Epidermal melanocyte (primary cell): ENCODE measurements around the gene TMEM132D.

Experiments
- DNase-seq: peaks from one replicate; pipeline ENCODE4 v3.0.0; 2011; ENCODE audit warnings: low spot score; ENCODE audit not compliant: insufficient read length

Gene TMEM132D

GRCh38 chr12:129446696-129447095 is 457.1 kb downstream of the TMEM132D start:
- no peak for DNase-seq

DNA sequence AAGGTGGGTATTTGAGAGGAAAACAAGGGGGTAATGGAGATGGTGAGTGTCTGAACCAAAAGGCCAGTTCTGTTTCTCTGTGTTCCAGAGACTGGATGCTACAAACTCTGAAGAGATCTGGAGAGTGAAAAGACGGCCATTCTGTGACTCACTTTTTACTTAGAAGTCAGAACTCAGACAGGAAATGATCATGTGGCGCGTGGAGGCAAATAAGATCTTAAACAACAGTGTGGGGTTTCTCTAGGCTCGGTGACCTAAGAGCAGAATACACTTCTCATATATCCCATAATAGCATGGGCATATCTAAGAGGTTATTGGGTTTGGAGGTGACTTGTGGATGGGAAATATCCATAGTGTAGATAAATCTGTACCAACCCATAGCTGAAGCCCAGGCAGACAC is 463.5 kb downstream of the TMEM132D start:
- no peak for DNase-seq

DNA sequence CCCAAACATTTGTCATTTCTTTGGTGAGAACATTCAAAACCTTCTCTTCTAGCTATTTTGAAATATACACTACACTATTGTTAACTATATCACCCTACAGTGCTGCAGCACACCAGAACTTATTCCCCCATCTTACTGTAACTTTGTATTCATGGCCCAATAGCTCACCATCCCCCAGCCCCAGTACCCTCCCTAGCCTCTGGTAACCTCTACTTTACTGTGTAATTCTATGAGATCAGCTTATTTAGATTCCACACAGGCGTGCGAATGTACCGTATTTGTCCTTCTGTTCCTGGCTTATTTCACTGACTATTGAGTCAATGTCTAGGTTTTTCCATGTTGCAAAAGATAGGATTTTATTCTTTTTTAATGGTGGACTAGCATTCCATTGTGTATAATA is 469.0 kb downstream of the TMEM132D start:
- DNase-seq = no peak

- DNase-seq = no peak
Measured at GRCh38 chr12:129428240-129428936, 475.4 kb downstream of the TMEM132D start.

GRCh38 chr12:129423041-129423580 is 480.7 kb downstream of the TMEM132D start:
- no peak for DNase-seq

DNA sequence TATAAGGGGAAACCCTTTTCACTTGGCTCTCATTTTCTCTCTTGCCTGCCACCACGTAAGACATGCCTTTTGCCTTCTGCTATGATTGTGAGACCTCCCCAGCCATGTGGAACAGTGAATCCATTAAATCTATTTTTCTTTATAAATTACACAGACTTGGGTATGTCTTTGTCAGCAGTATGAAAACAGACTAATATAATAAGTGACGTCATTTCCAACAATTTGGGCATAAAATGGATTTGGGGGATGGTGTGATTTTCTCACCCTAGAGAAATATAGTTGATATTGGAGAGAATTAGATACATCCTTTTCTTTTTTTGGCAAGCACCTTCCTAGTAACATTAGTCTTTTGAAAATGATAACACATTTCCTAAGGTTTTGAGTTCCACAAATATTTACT is 490.5 kb downstream of the TMEM132D start:
- no peak for DNase-seq

DNA sequence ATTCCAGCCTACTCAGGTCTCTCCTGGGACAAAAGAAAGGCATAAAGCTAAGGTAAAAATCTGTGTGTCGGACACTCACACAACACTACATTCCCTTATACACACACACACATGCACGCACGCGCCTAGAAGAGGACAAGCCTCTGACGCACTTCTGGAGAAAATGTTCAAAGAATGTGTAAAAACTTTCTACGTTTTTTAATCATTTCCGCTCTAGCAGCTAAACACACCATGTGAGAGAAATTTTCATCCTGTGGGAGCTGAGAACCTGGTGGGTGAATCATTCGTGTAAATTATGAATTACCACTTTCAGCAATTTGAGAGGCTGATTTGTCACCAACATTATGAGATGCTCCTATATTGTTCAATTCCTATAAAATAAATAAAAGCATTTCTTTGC is 494.5 kb downstream of the TMEM132D start:
- DNase-seq = no peak

GRCh38 chr12:129404556-129404955 is 499.3 kb downstream of the TMEM132D start:
- no peak for DNase-seq

- no peak for DNase-seq
Measured at GRCh38 chr12:129401572-129401971, 502.3 kb downstream of the TMEM132D start.

DNA sequence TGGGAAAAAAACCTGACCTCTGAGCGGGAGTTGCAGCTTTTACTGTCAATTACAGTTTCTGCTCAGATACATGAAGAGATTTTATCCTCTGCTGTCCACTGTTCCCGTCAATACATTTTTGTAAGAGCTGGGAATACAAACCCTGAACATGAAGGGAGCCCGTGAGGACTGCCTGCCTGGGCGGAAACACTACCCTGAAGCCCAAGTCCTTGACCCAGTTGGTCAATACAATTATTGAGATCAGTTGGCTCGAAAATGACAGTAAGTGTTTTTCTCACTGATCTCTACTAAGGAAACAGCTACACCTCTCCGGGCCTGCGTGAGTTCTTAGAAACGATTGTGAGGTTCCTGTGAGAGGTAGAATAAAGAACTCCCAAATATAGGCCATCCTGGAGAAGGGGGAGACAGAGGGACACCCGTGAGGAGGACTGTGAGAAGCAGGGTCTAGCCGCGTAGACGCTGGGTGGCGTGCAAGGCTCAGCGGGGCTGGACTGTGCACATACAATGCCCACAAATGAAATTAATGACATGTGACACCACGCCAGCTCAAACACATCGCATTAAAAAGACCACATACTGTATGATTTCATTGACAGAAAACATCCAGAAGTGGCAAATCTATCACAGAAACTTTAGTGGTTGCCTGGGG is 509.5 kb downstream of the TMEM132D start:
- no peak for DNase-seq

DNA sequence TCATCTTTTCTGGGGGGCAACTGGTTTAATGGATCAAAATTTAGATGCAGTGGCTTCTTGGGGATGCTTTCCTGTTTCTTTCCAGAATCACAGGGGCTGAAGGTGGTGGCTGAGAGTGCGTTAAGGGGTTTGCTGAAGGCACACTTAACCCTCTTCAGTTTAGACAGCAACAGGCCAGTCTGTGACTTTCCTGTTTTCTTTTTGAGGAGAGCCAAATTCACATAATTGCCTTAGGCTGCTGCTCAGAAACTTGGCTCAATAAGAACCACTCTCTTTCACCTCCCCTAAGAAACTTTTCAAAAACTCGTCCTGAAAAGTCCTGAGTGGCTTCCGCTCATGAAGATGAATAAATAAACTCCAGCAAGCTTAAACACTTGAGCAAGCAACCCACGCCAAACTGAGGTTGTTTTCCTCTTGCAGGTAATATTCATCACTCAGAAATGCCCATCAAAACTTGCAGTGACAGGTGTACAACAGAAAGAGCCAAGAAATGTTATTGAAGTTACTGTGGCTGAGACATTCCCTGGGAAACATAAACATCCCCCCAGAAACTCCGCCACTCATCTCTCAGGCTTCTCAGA is 510.4 kb downstream of the TMEM132D start:
- DNase-seq = no peak

GRCh38 chr12:129385637-129385990 is 518.2 kb downstream of the TMEM132D start:
- DNase-seq = no peak

- DNase-seq = no peak
Measured at GRCh38 chr12:129383956-129384355, 519.9 kb downstream of the TMEM132D start.

GRCh38 chr12:129381715-129382114 is 522.1 kb downstream of the TMEM132D start:
- no peak for DNase-seq

GRCh38 chr12:129379076-129379804 is 524.6 kb downstream of the TMEM132D start:
- DNase-seq = no peak

GRCh38 chr12:129378496-129378895 is 525.3 kb downstream of the TMEM132D start:
- no peak for DNase-seq

- DNase-seq = no peak
Measured at GRCh38 chr12:129373746-129374145, 530.1 kb downstream of the TMEM132D start.

- DNase-seq = no peak
Measured at GRCh38 chr12:129372876-129373275, 530.9 kb downstream of the TMEM132D start.

DNA sequence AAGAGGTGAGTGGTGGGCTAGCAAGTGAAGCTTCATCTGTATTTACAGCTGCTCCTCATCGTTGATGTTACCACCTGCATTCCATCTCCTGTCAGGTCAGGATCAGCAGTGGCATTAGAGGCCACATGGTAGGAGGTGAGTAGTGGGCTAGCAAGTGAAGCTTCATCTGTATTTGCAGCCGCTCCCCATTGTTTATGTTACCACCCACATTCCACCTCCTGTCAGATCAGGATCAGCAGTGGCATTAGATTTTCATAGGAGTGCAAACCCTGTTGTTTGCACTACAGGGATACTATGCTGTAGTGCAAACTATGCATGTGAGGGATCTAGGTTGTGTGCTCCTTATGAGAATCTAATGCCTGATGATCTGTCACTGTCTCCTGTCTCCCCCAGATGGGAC is 531.5 kb downstream of the TMEM132D start:
- DNase-seq = no peak

DNA sequence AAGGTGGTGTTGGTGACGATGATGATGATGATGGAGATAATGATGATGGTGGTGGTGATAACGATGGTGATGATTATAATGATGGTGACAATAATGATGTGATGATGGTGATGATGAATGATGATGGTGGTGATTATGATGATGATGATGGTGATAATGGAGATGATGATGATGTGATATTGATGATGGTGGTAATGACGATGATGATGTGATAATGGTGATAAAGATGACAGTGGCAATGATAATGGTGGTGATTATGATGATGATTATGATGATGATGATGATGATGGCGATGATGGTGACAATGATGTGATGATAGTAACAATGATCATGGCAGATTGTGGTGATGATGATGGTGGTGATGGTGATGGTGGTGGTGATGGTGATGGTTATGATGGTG is 532.6 kb downstream of the TMEM132D start:
- DNase-seq = no peak

GRCh38 chr12:129366656-129367055 is 537.2 kb downstream of the TMEM132D start:
- no peak for DNase-seq

- no peak for DNase-seq
Measured at GRCh38 chr12:129363041-129363440, 540.8 kb downstream of the TMEM132D start.
